IMR-90 (cell line): ENCODE results near the gene PCBP3. TPM values are rescaled to one million over a fixed set of nuclear protein-coding genes. Genes with fewer than 3 reads are reported as not detected.

Experiments
- ATAC-seq: fragments of 200-7000 bp; cut with Tn5 transposase; 2 replicates; pipeline ENCODE4 v1.9.1; 2020; ENCODE audit warnings: low read depth, mild to moderate bottlenecking, moderate library complexity
- BruUV-seq: library from RNA; stranded (reverse); fragments of 400-500 nt; replicated peaks from 2 replicates; lab custom pipeline; 2021; lab: Mats Ljungman, UMichigan
- CTCF ChIA-PET: fragments of 300-600 bp; formaldehyde crosslinking; extraction: SDS; loops from one replicate; lab custom pipeline; 2021; ENCODE audit warnings: antibody characterized with exemption; lab: Yijun Ruan, JAX
- POLR2A ChIA-PET: fragments of 300-600 bp; sonication (Branson Sonifier 250); formaldehyde crosslinking; loops from one replicate; lab custom pipeline; 2022; ENCODE audit warnings: antibody characterized with exemption; ENCODE audit not compliant: unreplicated experiment; lab: Charles Lee
- DNase-seq: peaks from one replicate; pipeline ENCODE4 v3.0.0; 2013
- H2AFZ ChIP-seq: replicated peaks from 2 replicates; pipeline ENCODE3; 2013; ENCODE audit warnings: low read length, mild to moderate bottlenecking; ENCODE audit not compliant: poor library complexity
- H2AK5ac ChIP-seq: 2 replicates; pipeline ENCODE4 v1.6.1; 2013; ENCODE audit warnings: low read depth, low read length, inconsistent platforms
- H2AK9ac ChIP-seq: replicated peaks from 2 replicates; pipeline ENCODE3; 2013; ENCODE audit warnings: mild to moderate bottlenecking, low read depth, low read length, moderate library complexity; ENCODE audit not compliant: poor library complexity
- H2BK120ac ChIP-seq: 2 replicates; pipeline ENCODE4 v1.6.1; 2013; ENCODE audit warnings: low read depth, low read length, inconsistent platforms
- H2BK15ac ChIP-seq: 3 replicates; pipeline ENCODE4 v1.6.1; 2013; ENCODE audit warnings: low read depth, low read length, inconsistent platforms
- H2BK20ac ChIP-seq: 2 replicates; pipeline ENCODE4 v1.6.1; 2013; ENCODE audit warnings: low read depth, mild to moderate bottlenecking, inconsistent platforms, low read length, moderate library complexity
- H2BK5ac ChIP-seq: 2 replicates; pipeline ENCODE4 v1.6.1; 2013; ENCODE audit warnings: mild to moderate bottlenecking, low read depth, low read length, inconsistent platforms; ENCODE audit not compliant: poor library complexity, severe bottlenecking
- H3K14ac ChIP-seq: replicated peaks from 2 replicates; pipeline ENCODE4 v1.6.1; 2013; ENCODE audit warnings: low read depth, low read length, inconsistent platforms
- H3K18ac ChIP-seq: 2 replicates; pipeline ENCODE4 v1.6.1; 2013; ENCODE audit warnings: low read depth, low read length, control low read depth
- H3K23ac ChIP-seq: 2 replicates; pipeline ENCODE4 v1.6.1; 2013; ENCODE audit warnings: low read depth, low read length, inconsistent platforms
- H3K27ac ChIP-seq: 2 replicates; pipeline ENCODE4 v1.5.1; 2013; ENCODE audit warnings: mild to moderate bottlenecking, control low read depth, low read length; ENCODE audit not compliant: insufficient read depth
- H3K27me3 ChIP-seq: 2 replicates; pipeline ENCODE4 v1.6.1; 2013; ENCODE audit warnings: low read length; ENCODE audit not compliant: control insufficient read depth, insufficient read depth
- H3K36me3 ChIP-seq: 2 replicates; pipeline ENCODE4 v1.6.1; 2013; ENCODE audit warnings: low read length, mixed read lengths; ENCODE audit not compliant: control insufficient read depth, insufficient read depth
- H3K4ac ChIP-seq: 2 replicates; pipeline ENCODE4 v1.6.1; 2013; ENCODE audit warnings: low read depth, low read length, inconsistent platforms
- H3K4me1 ChIP-seq: 2 replicates; pipeline ENCODE4 v1.6.1; 2013; ENCODE audit warnings: low read length, mixed read lengths; ENCODE audit not compliant: control insufficient read depth, insufficient read depth
- H3K4me2 ChIP-seq: 2 replicates; pipeline ENCODE4 v1.6.1; 2013; ENCODE audit warnings: low read depth, mild to moderate bottlenecking, control low read depth, low read length, moderate library complexity
- H3K4me3 ChIP-seq: 2 replicates; pipeline ENCODE4 v1.5.1; 2013; ENCODE audit warnings: low read depth, mild to moderate bottlenecking, control low read depth, low read length, moderate library complexity; ENCODE audit not compliant: insufficient read depth
- H3K56ac ChIP-seq: 2 replicates; pipeline ENCODE4 v1.6.1; 2013; ENCODE audit warnings: low read length, inconsistent platforms; ENCODE audit not compliant: insufficient read depth; ENCODE audit errors: extremely low read depth
- H3K79me1 ChIP-seq, 2 experiments: 2 replicates each; pipeline ENCODE4 v1.6.1; 2013; ENCODE audit warnings: low read length in 2 of 2, inconsistent platforms in 1 of 2, low read depth in 1 of 2
- H3K9ac ChIP-seq: 2 replicates; pipeline ENCODE4 v1.6.1; 2013; ENCODE audit warnings: low read depth, low read length, control low read depth
- H3K9me1 ChIP-seq: 2 replicates; pipeline ENCODE4 v1.6.1; 2013; ENCODE audit warnings: low read length, inconsistent platforms; ENCODE audit not compliant: insufficient read depth
- H3K9me3 ChIP-seq: 2 replicates; pipeline ENCODE4 v1.6.1; 2013; ENCODE audit warnings: low read length; ENCODE audit not compliant: control insufficient read depth, insufficient read depth
- H4K20me1 ChIP-seq: 2 replicates; pipeline ENCODE4 v1.6.1; 2013; ENCODE audit warnings: low read length, inconsistent platforms; ENCODE audit not compliant: insufficient read depth
- H4K5ac ChIP-seq: 2 replicates; pipeline ENCODE4 v1.6.1; 2013; ENCODE audit warnings: mild to moderate bottlenecking, low read depth, low read length, control low read depth
- H4K8ac ChIP-seq, 2 experiments: 2 replicates each; pipeline ENCODE4 v1.6.1; 2013; ENCODE audit warnings: low read depth in 2 of 2, low read length in 2 of 2, control low read depth in 1 of 2, inconsistent platforms in 1 of 2
- H4K91ac ChIP-seq: 2 replicates; pipeline ENCODE4 v1.6.1; 2013; ENCODE audit warnings: low read depth, low read length, inconsistent platforms; ENCODE audit not compliant: insufficient read depth
- BHLHE40 ChIP-seq: fragments of 150-350 bp; IDR thresholded peaks from 2 replicates; pipeline ENCODE4 v1.6.1; 2016; ENCODE audit warnings: mild to moderate bottlenecking, low read depth, low read length
- CEBPB ChIP-seq: IDR thresholded peaks from 2 replicates; pipeline ENCODE4 v1.6.1; 2012; ENCODE audit warnings: low read depth, low read length, improper control_type of control experiment
- CHD1 ChIP-seq: IDR thresholded peaks from 2 replicates; pipeline ENCODE4 v1.6.1; 2012; ENCODE audit warnings: low read depth, low read length, improper control_type of control experiment
- FOS ChIP-seq: fragments of 150-350 bp; IDR thresholded peaks from 2 replicates; pipeline ENCODE4 v1.6.1; 2016; ENCODE audit warnings: low read depth, low read length
- MAFK ChIP-seq: IDR thresholded peaks from 2 replicates; pipeline ENCODE4 v1.6.1; 2012; ENCODE audit warnings: low read depth, low read length, improper control_type of control experiment
- MAZ ChIP-seq: IDR thresholded peaks from 2 replicates; pipeline ENCODE4 v1.6.1; 2012; ENCODE audit warnings: low read depth, mild to moderate bottlenecking, low read length, improper control_type of control experiment, moderate library complexity, borderline replicate concordance
- MXI1 ChIP-seq: IDR thresholded peaks from 2 replicates; pipeline ENCODE4 v1.6.1; 2012; ENCODE audit warnings: low read depth, mild to moderate bottlenecking, low read length, moderate library complexity, borderline replicate concordance
- NFE2L2 ChIP-seq: fragments of 150-350 bp; IDR thresholded peaks from 2 replicates; pipeline ENCODE4 v1.6.1; 2016; ENCODE audit warnings: low read depth, mild to moderate bottlenecking, low read length
- POLR2A ChIP-seq: IDR thresholded peaks from 2 replicates; pipeline ENCODE4 v1.6.1; 2012; ENCODE audit warnings: mild to moderate bottlenecking, low read depth, low read length
- RAD21 ChIP-seq: IDR thresholded peaks from 2 replicates; pipeline ENCODE4 v1.6.1; 2012; ENCODE audit warnings: low read length, improper control_type of control experiment
- RCOR1 ChIP-seq: IDR thresholded peaks from 2 replicates; pipeline ENCODE4 v1.6.1; 2012; ENCODE audit warnings: mild to moderate bottlenecking, low read length, improper control_type of control experiment; ENCODE audit not compliant: insufficient replicate concordance
- RFX5 ChIP-seq: IDR thresholded peaks from 2 replicates; pipeline ENCODE4 v1.8.0; 2012; ENCODE audit warnings: low read depth, mild to moderate bottlenecking, low read length, moderate library complexity
- SMC3 ChIP-seq: fragments of 150-350 bp; IDR thresholded peaks from 2 replicates; pipeline ENCODE4 v1.6.1; 2016; ENCODE audit warnings: low read depth, mild to moderate bottlenecking, antibody characterized with exemption, low read length, moderate library complexity
- WGBS, 2 experiments: methylation state at CpG; one replicate each; pipeline versions ENCODE4 v1.1.5 to v1.1.7; 2013; ENCODE audit warnings: missing lambda C conversion rate in 2 of 2; ENCODE audit not compliant: insufficient read length in 1 of 2; ENCODE audit errors: extremely low coverage in 2 of 2; 5-methylcytosine and 5-hydroxymethylcytosine counted together
- dilution Hi-C: fragments of 300-500 bp; cut with HindIII; formaldehyde crosslinking; loops from one replicate; pipeline ENCODE4 v1.14.3; 2018; ENCODE audit warnings: low sequenced_read_pairs; ENCODE audit not compliant: unreplicated experiment
- in situ Hi-C: fragments of 300-500 bp; cut with MboI; formaldehyde crosslinking; loops from 3 replicates; pipeline ENCODE4 v1.14.3; 2019; ENCODE audit warnings: low sequenced_read_pairs, inconsistent platforms, mixed read lengths
- intact Hi-C: fragments of 100-400 bp; cut with micrococcal nuclease; formaldehyde crosslinking; loops from 2 replicates; pipeline ENCODE4 v1.10.0; 2022
- polyA plus RNA-seq, 3 experiments: library from polyadenylated mRNA; depleted of rRNA; stranded (reverse); fragments of >200 nt; gene quantifications; 2 replicates each; pipeline ENCODE4 v1.2.3, GENCODE V29; 2012; ENCODE audit warnings: low replicate concordance in 1 of 3
- total RNA-seq: library from RNA; depleted of rRNA; stranded (reverse); fragments of >200 nt; gene quantifications from 2 replicates; pipeline ENCODE4 v1.2.3, GENCODE V29; 2012
- TF ChIP-seq, protein P1 (sequence below): conservative IDR thresholded peaks from 2 replicates; pipeline ENCODE4 v1.5.1; 2012; ENCODE audit warnings: mild to moderate bottlenecking, low read depth, low read length, improper control_type of control experiment
- TF ChIP-seq, protein P2 (sequence below): fragments of 150-350 bp; IDR thresholded peaks from 2 replicates; pipeline ENCODE4 v1.6.1; 2016; ENCODE audit warnings: low read depth, mild to moderate bottlenecking, low read length, moderate library complexity, borderline replicate concordance
- TF ChIP-seq, protein P3 (sequence below): fragments of 150-350 bp; IDR thresholded peaks from 2 replicates; pipeline ENCODE4 v1.6.1; 2017; ENCODE audit warnings: mild to moderate bottlenecking, antibody characterized with exemption, low read length, low read depth

Gene PCBP3
- total and polyA plus RNA-seq, 2 of the 4 experiments (the other 2 are of a cell fraction): 2.9 to 3.9 TPM

DNA sequence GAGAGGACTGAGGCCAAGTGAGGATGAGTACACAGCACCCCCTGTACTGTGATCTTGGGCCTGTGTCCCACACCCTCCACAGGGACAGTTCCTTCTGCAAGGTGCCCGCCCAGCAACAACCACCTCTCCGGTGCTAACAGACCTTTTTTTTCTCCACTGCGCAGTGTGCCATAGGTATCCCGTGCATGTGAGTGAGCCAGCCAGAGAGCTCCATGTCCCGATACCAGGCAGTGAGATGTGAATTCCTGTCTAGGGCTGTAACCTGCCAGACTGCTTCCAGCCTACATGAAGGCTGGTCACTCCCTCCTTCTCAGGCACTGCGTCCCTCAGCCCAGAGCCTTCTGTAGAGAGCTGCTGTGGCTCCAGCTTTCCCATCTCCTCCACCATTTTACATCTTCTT lies 56.9 kb downstream of the PCBP3 start:
- Histone ChIP-seq H3K4me1 (peaks cover 3% of the 10 kb centered on the region; the same call in 1 of the 2 replicates), H3K9ac (no peak overlapping the region)
- ATAC-seq: no peak

More for the DNA sequence above, 56.9 kb downstream of the PCBP3 start:
- H3K4ac ChIP-seq: no peak overlapping the region
- peaks cover 5% of the 10 kb centered on the region; the same call in 1 of the 2 replicates for H3K9me1 ChIP-seq
- H3K4me2 ChIP-seq: no peak overlapping the region
- dilution Hi-C loops: no loop called here
- BruUV-seq: no TSS peak
- TF ChIP-seq, protein P1, sequence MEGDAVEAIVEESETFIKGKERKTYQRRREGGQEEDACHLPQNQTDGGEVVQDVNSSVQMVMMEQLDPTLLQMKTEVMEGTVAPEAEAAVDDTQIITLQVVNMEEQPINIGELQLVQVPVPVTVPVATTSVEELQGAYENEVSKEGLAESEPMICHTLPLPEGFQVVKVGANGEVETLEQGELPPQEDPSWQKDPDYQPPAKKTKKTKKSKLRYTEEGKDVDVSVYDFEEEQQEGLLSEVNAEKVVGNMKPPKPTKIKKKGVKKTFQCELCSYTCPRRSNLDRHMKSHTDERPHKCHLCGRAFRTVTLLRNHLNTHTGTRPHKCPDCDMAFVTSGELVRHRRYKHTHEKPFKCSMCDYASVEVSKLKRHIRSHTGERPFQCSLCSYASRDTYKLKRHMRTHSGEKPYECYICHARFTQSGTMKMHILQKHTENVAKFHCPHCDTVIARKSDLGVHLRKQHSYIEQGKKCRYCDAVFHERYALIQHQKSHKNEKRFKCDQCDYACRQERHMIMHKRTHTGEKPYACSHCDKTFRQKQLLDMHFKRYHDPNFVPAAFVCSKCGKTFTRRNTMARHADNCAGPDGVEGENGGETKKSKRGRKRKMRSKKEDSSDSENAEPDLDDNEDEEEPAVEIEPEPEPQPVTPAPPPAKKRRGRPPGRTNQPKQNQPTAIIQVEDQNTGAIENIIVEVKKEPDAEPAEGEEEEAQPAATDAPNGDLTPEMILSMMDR: no peak
- TF ChIP-seq SMC3 (no peak), FOS (no peak), NFE2L2 (no peak), MXI1 (no peak), CEBPB (no peak), CHD1 (no peak), BHLHE40 (no peak), MAFK (no peak), MAZ (no peak), RAD21 (no peak), POLR2A (no peak), RCOR1 (no peak), RFX5 (no peak)
- TF ChIP-seq, protein P2, sequence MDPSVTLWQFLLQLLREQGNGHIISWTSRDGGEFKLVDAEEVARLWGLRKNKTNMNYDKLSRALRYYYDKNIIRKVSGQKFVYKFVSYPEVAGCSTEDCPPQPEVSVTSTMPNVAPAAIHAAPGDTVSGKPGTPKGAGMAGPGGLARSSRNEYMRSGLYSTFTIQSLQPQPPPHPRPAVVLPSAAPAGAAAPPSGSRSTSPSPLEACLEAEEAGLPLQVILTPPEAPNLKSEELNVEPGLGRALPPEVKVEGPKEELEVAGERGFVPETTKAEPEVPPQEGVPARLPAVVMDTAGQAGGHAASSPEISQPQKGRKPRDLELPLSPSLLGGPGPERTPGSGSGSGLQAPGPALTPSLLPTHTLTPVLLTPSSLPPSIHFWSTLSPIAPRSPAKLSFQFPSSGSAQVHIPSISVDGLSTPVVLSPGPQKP: no peak
- TF ChIP-seq, protein P3, sequence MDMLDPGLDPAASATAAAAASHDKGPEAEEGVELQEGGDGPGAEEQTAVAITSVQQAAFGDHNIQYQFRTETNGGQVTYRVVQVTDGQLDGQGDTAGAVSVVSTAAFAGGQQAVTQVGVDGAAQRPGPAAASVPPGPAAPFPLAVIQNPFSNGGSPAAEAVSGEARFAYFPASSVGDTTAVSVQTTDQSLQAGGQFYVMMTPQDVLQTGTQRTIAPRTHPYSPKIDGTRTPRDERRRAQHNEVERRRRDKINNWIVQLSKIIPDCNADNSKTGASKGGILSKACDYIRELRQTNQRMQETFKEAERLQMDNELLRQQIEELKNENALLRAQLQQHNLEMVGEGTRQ: no peak
- CTCF ChIA-PET: no interaction called here
- H3K79me1 ChIP-seq: 0 out of 4 replicates have a peak, but pooled peaks cover 0 to 4% of the 10 kb centered on the region in 2 experiments
- H2BK20ac ChIP-seq: no peak overlapping the region
- H2AFZ ChIP-seq: no peak overlapping the region
- H2BK5ac ChIP-seq: no peak overlapping the region
- no peak overlapping the region for H4K91ac ChIP-seq
- no peaks in the 10 kb centered on the region for H3K36me3 ChIP-seq
- no peak overlapping the region for H2BK15ac ChIP-seq
- no peak overlapping the region for H4K8ac ChIP-seq
- H3K23ac ChIP-seq: no peak overlapping the region
- H4K5ac ChIP-seq: no peak overlapping the region
- no peak overlapping the region for H3K14ac ChIP-seq
- intact Hi-C loops: no loop called here
- 97% methylated on average over 4 of the region's 6 CpGs; no CpG with 5 or more reads in 1 of the 2 experiments for WGBS, 2 experiments
- no peak overlapping the region for H2BK120ac ChIP-seq
- H3K27me3 ChIP-seq: no peaks in the 10 kb centered on the region
- peaks cover 4% of the 10 kb centered on the region; the same call in 1 of the 2 replicates for H4K20me1 ChIP-seq
- H3K18ac ChIP-seq: no peak overlapping the region
- no peak for DNase-seq
- no peak overlapping the region for H2AK9ac ChIP-seq
- in situ Hi-C loops: no loop called here
- POLR2A ChIA-PET: no interaction called here
- H2AK5ac ChIP-seq: no peak overlapping the region
- no peak overlapping the region for H3K27ac ChIP-seq
- no peak overlapping the region for H3K56ac ChIP-seq
- H3K9me3 ChIP-seq: peaks cover 2% of the 10 kb centered on the region; the same call in 1 of the 2 replicates
- no peak overlapping the region for H3K4me3 ChIP-seq
